H9 (cell line): ENCODE results near the gene LTBP2. TPM values are rescaled to one million over a fixed set of nuclear protein-coding genes. Genes with fewer than 3 reads are reported as not detected.

Experiments
- DNase-seq: peaks from one replicate; pipeline ENCODE4 v3.0.0-alpha.2; 2017
- H2AFZ ChIP-seq: one replicate; pipeline ENCODE4 v1.6.1; 2013; ENCODE audit warnings: mild to moderate bottlenecking, low read length, control low read depth, moderate library complexity
- H2AK5ac ChIP-seq: 2 replicates; pipeline ENCODE4 v1.6.1; 2013; ENCODE audit warnings: low read length, control low read depth, mixed read lengths; ENCODE audit not compliant: insufficient read length
- H2BK120ac ChIP-seq: one replicate; pipeline ENCODE4 v1.6.1; 2013; ENCODE audit warnings: low read depth, mild to moderate bottlenecking, low read length, control low read depth, inconsistent platforms; ENCODE audit not compliant: poor library complexity, severe bottlenecking
- H2BK12ac ChIP-seq: 2 replicates; pipeline ENCODE4 v1.6.1; 2013; ENCODE audit warnings: low read length, control low read depth, mixed read lengths, low read depth; ENCODE audit not compliant: insufficient read length
- H2BK15ac ChIP-seq: 2 replicates; pipeline ENCODE4 v1.6.1; 2013; ENCODE audit warnings: low read depth, low read length, control low read depth
- H2BK20ac ChIP-seq: one replicate; pipeline ENCODE4 v1.6.1; 2013; ENCODE audit warnings: low read depth, mild to moderate bottlenecking, low read length, control low read depth, inconsistent platforms; ENCODE audit not compliant: poor library complexity, severe bottlenecking
- H2BK5ac ChIP-seq: 2 replicates; pipeline ENCODE4 v1.6.1; 2013; ENCODE audit warnings: low read length, control low read depth, mixed read lengths; ENCODE audit not compliant: insufficient read length
- H3K14ac ChIP-seq: 2 replicates; pipeline ENCODE4 v1.6.1; 2013; ENCODE audit warnings: low read length, control low read depth; ENCODE audit not compliant: insufficient read depth
- H3K18ac ChIP-seq: 2 replicates; pipeline ENCODE4 v1.6.1; 2013; ENCODE audit warnings: low read depth, mild to moderate bottlenecking, mixed read lengths, low read length, control low read depth; ENCODE audit not compliant: insufficient read length
- H3K23ac ChIP-seq: 2 replicates; pipeline ENCODE4 v1.6.1; 2013; ENCODE audit warnings: low read length, control low read depth, mixed read lengths, low read depth; ENCODE audit not compliant: insufficient read length
- H3K23me2 ChIP-seq: 2 replicates; pipeline ENCODE4 v1.6.1; 2013; ENCODE audit warnings: low read depth, mild to moderate bottlenecking, mixed read lengths, low read length, control low read depth; ENCODE audit not compliant: insufficient read length, poor library complexity, severe bottlenecking
- H3K27ac ChIP-seq: 2 replicates; pipeline ENCODE4 v1.5.1; 2013; ENCODE audit warnings: low read length, control low read depth, mixed read lengths, low read depth; ENCODE audit not compliant: insufficient read length
- H3K27me3 ChIP-seq: 2 replicates; pipeline ENCODE4 v1.6.1; 2013; ENCODE audit warnings: low read length, control low read depth, inconsistent platforms; ENCODE audit not compliant: insufficient read depth
- H3K4ac ChIP-seq: 2 replicates; pipeline ENCODE4 v1.6.1; 2013; ENCODE audit warnings: low read depth, mild to moderate bottlenecking, control low read depth, inconsistent platforms, low read length, moderate library complexity
- H3K4me1 ChIP-seq: 2 replicates; pipeline ENCODE4 v1.6.1; 2013; ENCODE audit warnings: low read length, control low read depth, inconsistent platforms; ENCODE audit not compliant: insufficient read depth
- H3K4me2 ChIP-seq: 2 replicates; pipeline ENCODE4 v1.6.1; 2013; ENCODE audit warnings: low read length, control low read depth, mixed read lengths; ENCODE audit not compliant: insufficient read length, insufficient read depth
- H3K56ac ChIP-seq: 2 replicates; pipeline ENCODE4 v1.6.1; 2013; ENCODE audit warnings: low read depth, mild to moderate bottlenecking, mixed read lengths, low read length, control low read depth; ENCODE audit not compliant: insufficient read length
- H3K79me1 ChIP-seq: 2 replicates; pipeline ENCODE4 v1.6.1; 2013; ENCODE audit warnings: low read depth, mild to moderate bottlenecking, moderate library complexity, low read length, control low read depth, inconsistent platforms; ENCODE audit not compliant: insufficient read depth, poor library complexity, severe bottlenecking
- H3K79me2 ChIP-seq: 2 replicates; pipeline ENCODE4 v1.6.1; 2013; ENCODE audit warnings: low read length, control low read depth, inconsistent platforms; ENCODE audit not compliant: insufficient read depth
- H3K9ac ChIP-seq: 2 replicates; pipeline ENCODE4 v1.6.1; 2013; ENCODE audit warnings: low read length, control low read depth, mixed read lengths; ENCODE audit not compliant: insufficient read length; ENCODE audit errors: extremely low read depth
- H3K9me3 ChIP-seq: one replicate; pipeline ENCODE4 v1.6.1; 2013; ENCODE audit warnings: low read depth, low read length, inconsistent platforms; ENCODE audit not compliant: control insufficient read depth
- H3T11ph ChIP-seq: one replicate; pipeline ENCODE4 v1.6.1; 2013; ENCODE audit warnings: mild to moderate bottlenecking, low read length, control low read depth, inconsistent platforms
- H4K20me1 ChIP-seq: one replicate; pipeline ENCODE4 v1.6.1; 2013; ENCODE audit not compliant: control insufficient read depth, insufficient read length, insufficient read depth
- H4K5ac ChIP-seq: 2 replicates; pipeline ENCODE4 v1.6.1; 2013; ENCODE audit warnings: low read depth, mild to moderate bottlenecking, mixed read lengths, low read length, control low read depth; ENCODE audit not compliant: insufficient read length
- H4K8ac ChIP-seq: replicated peaks from 2 replicates; pipeline ENCODE4 v1.6.1; 2013; ENCODE audit warnings: low read length, control low read depth, mixed read lengths, low read depth; ENCODE audit not compliant: insufficient read length
- H4K91ac ChIP-seq: 2 replicates; pipeline ENCODE4 v1.6.1; 2013; ENCODE audit warnings: low read depth, mild to moderate bottlenecking, moderate library complexity, mixed read lengths, low read length, control low read depth; ENCODE audit not compliant: insufficient read length
- H3K27ac Mint-ChIP-seq, 3 experiments: 2 replicates in 2 of 3; 3 replicates in 1 of 3; pipeline ENCODE4 v1.8.0; 2020 to 2021; ENCODE audit warnings: mixed read lengths in 3 of 3, mild to moderate bottlenecking in 1 of 3, moderate library complexity in 1 of 3
- H3K27me3 Mint-ChIP-seq: 2 replicates; pipeline ENCODE4 v1.8.0; 2021; ENCODE audit warnings: low read depth, mild to moderate bottlenecking, moderate library complexity, mixed read lengths
- H3K36me3 Mint-ChIP-seq, 3 experiments: 2 replicates in 2 of 3; 3 replicates in 1 of 3; pipeline ENCODE4 v1.8.0; 2020 to 2021; ENCODE audit warnings: low read depth in 3 of 3, mixed read lengths in 3 of 3; ENCODE audit not compliant: insufficient read depth in 1 of 3
- H3K4me1 Mint-ChIP-seq, 2 experiments: 2 replicates each; pipeline ENCODE4 v1.8.0; 2020; ENCODE audit warnings: mixed read lengths in 2 of 2
- H3K4me3 Mint-ChIP-seq, 2 experiments: 2 replicates in 1 of 2; 3 replicates in 1 of 2; pipeline ENCODE4 v1.8.0; 2020 to 2021; ENCODE audit warnings: mild to moderate bottlenecking in 2 of 2, mixed read lengths in 2 of 2, moderate library complexity in 1 of 2
- H3K9me3 Mint-ChIP-seq, 2 experiments: 2 replicates in 1 of 2; 3 replicates in 1 of 2; pipeline ENCODE4 v1.8.0; 2020; ENCODE audit warnings: mild to moderate bottlenecking in 2 of 2, mixed read lengths in 2 of 2, moderate library complexity in 1 of 2
- CTCF ChIP-seq: fragments of 200-600 bp; sonication (generic); conservative IDR thresholded peaks from 3 replicates; pipeline ENCODE4 v1.8.0; 2021; ENCODE audit warnings: antibody characterized with exemption, mild to moderate bottlenecking
- WGBS: extraction: QIAGEN DNeasy Blood & Tissue Kit; methylation state at CpG from one replicate; pipeline ENCODE4 v1.1.7; 2013; ENCODE audit warnings: missing lambda C conversion rate, low lambda C conversion rate, mixed read lengths; ENCODE audit not compliant: insufficient read length; ENCODE audit errors: extremely low coverage; 5-methylcytosine and 5-hydroxymethylcytosine counted together
- total RNA-seq: library from RNA; stranded (reverse); gene quantifications from 2 replicates; pipeline ENCODE4 v1.2.1, GENCODE V29; 2021

LTBP2 gene
- total RNA-seq, 1 experiment from 2014 or later: 0.77 TPM

- H3K36me3 Mint-ChIP-seq: no peaks in the 10 kb centered on the region
- no peak for TF ChIP-seq CTCF
- H2AFZ ChIP-seq: no peak overlapping the region
These were observed 83.2 kb downstream of the LTBP2 start for GRCh38 chr14:74528886-74529285.

More at GRCh38 chr14:74528886-74529285, 83.2 kb downstream of the LTBP2 start:
- H3K9me3 Mint-ChIP-seq: no peaks in the 10 kb centered on the region
- H2AK5ac ChIP-seq: no peak overlapping the region
- H4K8ac ChIP-seq: no peak overlapping the region
- no peak overlapping the region for H3K14ac ChIP-seq
- H3K23me2 ChIP-seq: no peaks in the 10 kb centered on the region
- H3K27me3 ChIP-seq: no peaks in the 10 kb centered on the region
- H3K79me1 ChIP-seq: no peaks in the 10 kb centered on the region
- H3K56ac ChIP-seq: no peak overlapping the region
- no peak overlapping the region for H3T11ph ChIP-seq
- peaks cover 17 to 32% of the 10 kb centered on the region in 2 experiments for H3K4me1 Mint-ChIP-seq
- no peaks in the 10 kb centered on the region for H3K9me3 ChIP-seq
- H3K79me2 ChIP-seq: no peaks in the 10 kb centered on the region
- no peak overlapping the region for H2BK12ac ChIP-seq
- H3K4me2 ChIP-seq: no peak overlapping the region
- no peak overlapping the region for H3K9ac ChIP-seq
- no peak for DNase-seq
- H4K5ac ChIP-seq: no peak overlapping the region
- H3K27me3 Mint-ChIP-seq: peaks cover 6% of the 10 kb centered on the region
- no peak overlapping the region for H3K23ac ChIP-seq
- H3K27ac ChIP-seq: no peak overlapping the region
- H3K4me1 ChIP-seq: no peaks in the 10 kb centered on the region
- H2BK120ac ChIP-seq: no peak overlapping the region
- H3K4ac ChIP-seq: no peak overlapping the region
- H3K27ac Mint-ChIP-seq: no peak overlapping the region
- no peak overlapping the region for H2BK20ac ChIP-seq
- H4K91ac ChIP-seq: no peak overlapping the region
- H2BK5ac ChIP-seq: no peak overlapping the region
- WGBS: no CpG with 5 or more reads among the region's 10 CpGs
- H4K20me1 ChIP-seq: no peaks in the 10 kb centered on the region
- H2BK15ac ChIP-seq: no peak overlapping the region
- H3K18ac ChIP-seq: no peak overlapping the region
- H3K4me3 Mint-ChIP-seq: no peak overlapping the region
